Kidney (tissue), 14 donors: ENCODE data around the gene ADA. TPM values are rescaled to one million over a fixed set of nuclear protein-coding genes. Genes with fewer than 3 reads are reported as not detected.
A peak's percentile ranks its signal among the peaks of the same experiment; 100 is the strongest.

Source experiments
- DNase-seq, 5 donors: peaks; one replicate each; pipeline ENCODE4 v3.0.0-alpha.2; 2013 to 2020
- FAIRE-seq: peaks from 2 replicates; lab custom pipeline; 2012; peaks lifted over from hg19 to GRCh38; lab: Jason Lieb, UNC
- H3K27ac ChIP-seq, 2 donors: one replicate each; pipeline ENCODE4 v1.7.0; 2013; ENCODE audit warnings: low read depth in 2 of 2, low read length in 2 of 2, inconsistent platforms in 1 of 2
- H3K27me3 ChIP-seq: one replicate; pipeline ENCODE4 v1.7.1; 2013; ENCODE audit warnings: low read length, inconsistent platforms; ENCODE audit not compliant: control insufficient read depth, insufficient read depth
- H3K36me3 ChIP-seq, 3 donors: one replicate each; pipeline versions ENCODE4 v1.7.0 to v1.7.1; 2013; ENCODE audit warnings: low read length in 3 of 3, control low read depth in 1 of 3, inconsistent platforms in 1 of 3; ENCODE audit not compliant: insufficient read depth in 3 of 3, control insufficient read depth in 2 of 3
- H3K4me1 ChIP-seq, 3 donors: one replicate each; pipeline versions ENCODE4 v1.7.0 to v1.7.1; 2013; ENCODE audit warnings: low read length in 3 of 3, inconsistent platforms in 1 of 3, low read depth in 1 of 3; ENCODE audit not compliant: control insufficient read depth in 2 of 3, insufficient read depth in 2 of 3
- H3K4me3 ChIP-seq, 3 donors: one replicate each; pipeline versions ENCODE4 v1.7.0 to v1.8.1; 2013; ENCODE audit warnings: low read length in 3 of 3, control low read depth in 1 of 3, inconsistent platforms in 1 of 3
- H3K9ac ChIP-seq, 3 donors: one replicate each; pipeline versions ENCODE4 v1.7.0 to v1.7.1; 2013; ENCODE audit warnings: low read length in 3 of 3, control low read depth in 1 of 3, inconsistent platforms in 1 of 3
- H3K9me3 ChIP-seq, 3 donors: one replicate each; pipeline versions ENCODE4 v1.7.0 to v1.7.1; 2013; ENCODE audit warnings: low read length in 3 of 3, control low read depth in 1 of 3, inconsistent platforms in 1 of 3; ENCODE audit not compliant: control insufficient read depth in 2 of 3, insufficient read depth in 1 of 3
- intact Hi-C: fragments of 100-400 bp; cut with DNase I; formaldehyde crosslinking; loops from one replicate; pipeline ENCODE4 v1.11.1; 2022
- polyA plus RNA-seq: library from polyadenylated mRNA; stranded (reverse); fragments of 350-450 nt; fragmentation: Illumina TruSeq; extraction: RNeasy Lipid Tissue Mini Kit (QIAGEN cat#74804); gene quantifications from one replicate; pipeline ENCODE4 v1.2.3, GENCODE V29; 2014; ENCODE audit warnings: low read depth, low replicate concordance; ENCODE audit not compliant: insufficient read depth
- total RNA-seq: library from RNA; stranded (reverse); fragmentation: NEBNext Ultra II Directional; extraction: Animal tissue kit (Norgen Biotek cat#: 25700); gene quantifications from one replicate; pipeline ENCODE4 v1.2.1, GENCODE V29; 2021
- TF ChIP-seq, protein P1 (sequence below): IDR thresholded peaks from 3 replicates; pipeline ENCODE4 v1.5.1; 2012; ENCODE audit warnings: mild to moderate bottlenecking, moderate library complexity, borderline replicate concordance; ENCODE audit not compliant: insufficient read depth; ENCODE audit errors: extremely low read depth
- donor health status: control.
- donor health status: control.
- donor health status: control.
- donor health status: control.
- donor health status: control.
- donor health status: DM: yes; HTN: yes; CAD: no.
- donor health status: Normal renal cell carcinoma (clear cell type).

ADA gene
- total and polyA plus RNA-seq, 2 donors from 2014 or later: 3.1 to 6.5 TPM

DNA sequence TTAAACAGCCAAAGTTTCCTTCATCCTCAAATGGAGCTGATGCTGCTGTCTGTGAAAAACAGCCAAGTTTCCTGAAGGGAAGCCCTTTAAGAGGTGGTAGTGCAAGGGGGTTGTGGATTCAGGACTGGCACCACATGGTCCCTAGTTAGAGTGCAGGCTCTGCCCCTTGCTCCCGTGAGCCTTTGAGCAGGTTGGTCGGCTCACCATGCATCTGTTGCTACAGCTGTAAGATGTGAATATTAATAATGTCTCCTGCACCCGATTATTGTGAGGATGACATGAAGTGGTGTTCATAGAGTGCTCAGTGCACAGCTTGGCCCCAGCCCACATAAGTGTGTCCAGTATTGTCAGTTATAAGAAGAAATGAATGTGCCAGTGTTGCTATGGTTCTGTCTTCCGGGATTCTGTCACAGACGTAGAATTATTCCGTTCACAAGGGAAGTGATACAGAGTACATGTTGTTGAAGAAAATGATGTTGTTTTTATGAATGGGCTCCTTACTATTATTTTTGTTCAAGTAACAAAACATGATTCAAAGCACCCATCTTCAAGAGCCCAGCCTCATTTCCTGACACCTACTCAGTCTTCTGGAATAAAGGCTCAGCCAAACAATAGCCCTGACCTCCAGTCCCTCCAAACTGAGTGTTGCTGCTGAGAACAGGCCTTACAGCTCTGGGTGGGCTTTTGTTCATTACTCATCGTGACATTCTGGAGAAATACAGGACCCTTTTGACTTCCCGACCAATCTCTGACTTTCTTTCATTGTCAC is 72.0 kb downstream of the ADA start:
- DNase-seq (no peak), FAIRE-seq (no peak)
- peak overlapping the region in 1 of 2 donors; percentile 56 for H3K27ac ChIP-seq
- intact Hi-C loops: no loop called here
- H3K27me3 ChIP-seq: no peaks in the 10 kb centered on the region
- H3K4me3 ChIP-seq: no peak overlapping the region
- peaks cover 0 to 25% (median 24%) of the 10 kb centered on the region in 3 donors for H3K4me1 ChIP-seq
- H3K9ac ChIP-seq: no peak overlapping the region
- no peaks in the 10 kb centered on the region for H3K36me3 ChIP-seq
- no peaks in the 10 kb centered on the region for H3K9me3 ChIP-seq
- TF ChIP-seq, protein P1, sequence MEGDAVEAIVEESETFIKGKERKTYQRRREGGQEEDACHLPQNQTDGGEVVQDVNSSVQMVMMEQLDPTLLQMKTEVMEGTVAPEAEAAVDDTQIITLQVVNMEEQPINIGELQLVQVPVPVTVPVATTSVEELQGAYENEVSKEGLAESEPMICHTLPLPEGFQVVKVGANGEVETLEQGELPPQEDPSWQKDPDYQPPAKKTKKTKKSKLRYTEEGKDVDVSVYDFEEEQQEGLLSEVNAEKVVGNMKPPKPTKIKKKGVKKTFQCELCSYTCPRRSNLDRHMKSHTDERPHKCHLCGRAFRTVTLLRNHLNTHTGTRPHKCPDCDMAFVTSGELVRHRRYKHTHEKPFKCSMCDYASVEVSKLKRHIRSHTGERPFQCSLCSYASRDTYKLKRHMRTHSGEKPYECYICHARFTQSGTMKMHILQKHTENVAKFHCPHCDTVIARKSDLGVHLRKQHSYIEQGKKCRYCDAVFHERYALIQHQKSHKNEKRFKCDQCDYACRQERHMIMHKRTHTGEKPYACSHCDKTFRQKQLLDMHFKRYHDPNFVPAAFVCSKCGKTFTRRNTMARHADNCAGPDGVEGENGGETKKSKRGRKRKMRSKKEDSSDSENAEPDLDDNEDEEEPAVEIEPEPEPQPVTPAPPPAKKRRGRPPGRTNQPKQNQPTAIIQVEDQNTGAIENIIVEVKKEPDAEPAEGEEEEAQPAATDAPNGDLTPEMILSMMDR: no peak

DNA sequence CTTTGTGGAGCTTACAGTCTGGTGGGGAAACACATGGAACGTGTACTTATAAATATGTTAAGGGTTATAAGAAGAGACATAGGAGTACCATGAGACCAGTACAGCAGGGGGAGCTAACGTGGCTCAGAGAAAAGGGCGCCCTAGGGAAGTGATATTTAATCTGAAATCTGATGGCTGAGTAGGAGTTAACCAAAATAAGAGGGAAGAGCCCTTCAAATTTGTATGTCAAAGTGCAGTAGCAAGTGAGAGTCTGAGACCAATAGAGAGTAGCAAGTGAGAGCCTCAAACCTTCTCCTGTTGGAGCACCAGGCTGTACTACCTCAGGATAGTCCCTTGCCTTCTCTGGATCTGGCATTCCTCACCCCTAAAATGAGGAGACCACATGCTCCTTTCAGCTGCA is 75.2 kb downstream of the ADA start:
- no peak overlapping the region for H3K4me3 ChIP-seq
- FAIRE-seq (no peak), DNase-seq (peak in 2 of 5 donors; percentile 43 to 62)
- H3K27me3 ChIP-seq: no peaks in the 10 kb centered on the region
- H3K27ac ChIP-seq: no peak overlapping the region
- H3K36me3 ChIP-seq: no peaks in the 10 kb centered on the region
- TF ChIP-seq, protein P1: peak; percentile 28
- intact Hi-C loops: no loop called here
- H3K9ac ChIP-seq: no peak overlapping the region
- peaks cover 3 to 31% (median 20%) of the 10 kb centered on the region in 3 donors for H3K4me1 ChIP-seq
- no peaks in the 10 kb centered on the region for H3K9me3 ChIP-seq

DNA sequence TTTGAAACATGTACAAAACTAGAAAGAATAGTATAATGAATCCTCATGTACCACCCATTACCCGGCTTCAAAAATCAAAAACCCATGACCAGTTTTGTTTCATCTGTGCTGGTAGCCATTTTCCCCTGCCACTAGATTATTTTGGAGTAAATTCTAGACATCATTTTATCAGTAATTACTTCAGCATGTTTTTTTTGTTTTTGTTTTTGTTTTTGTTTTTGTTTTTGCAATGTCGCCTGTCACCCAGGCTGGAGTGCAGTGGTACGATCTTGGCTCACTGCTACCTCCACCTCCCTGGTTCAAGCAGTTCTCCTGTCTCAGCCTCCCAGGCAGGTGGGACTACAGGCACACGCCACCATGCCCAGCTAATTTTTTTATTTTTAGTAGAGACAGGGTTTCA is 77.1 kb downstream of the ADA start:
- FAIRE-seq: no peak

More for the DNA sequence above, 77.1 kb downstream of the ADA start:
- Histone ChIP-seq H3K27me3 (no peaks in the 10 kb centered on the region), H3K36me3 (peaks cover 0 to 4% (median 0%) of the 10 kb centered on the region in 3 donors), H3K4me1 (peaks cover 3 to 20% (median 19%) of the 10 kb centered on the region in 3 donors), H3K9me3 (no peaks in the 10 kb centered on the region), H3K27ac (no peak overlapping the region), H3K4me3 (no peak overlapping the region), H3K9ac (no peak overlapping the region)
- TF ChIP-seq, protein P1: no peak
- no peak for DNase-seq
- intact Hi-C loops: no loop called here
